Esophagus (tissue), 2 donors: Measurements from ENCODE around the gene IGFALS. TPM values are rescaled to one million over a fixed set of nuclear protein-coding genes. Genes with fewer than 3 reads are reported as not detected.

ENCODE experiments used
- H3K27ac ChIP-seq, 2 donors: one replicate each; pipeline ENCODE4 v1.5.1; 2013; ENCODE audit warnings: low read depth in 2 of 2, mild to moderate bottlenecking in 2 of 2, inconsistent platforms in 1 of 2, low read length in 1 of 2, moderate library complexity in 1 of 2
- H3K27me3 ChIP-seq, 2 donors: one replicate each; pipeline ENCODE4 v1.6.1; 2013; ENCODE audit warnings: low read length in 2 of 2, control low read depth in 1 of 2, mild to moderate bottlenecking in 1 of 2; ENCODE audit not compliant: insufficient read depth in 2 of 2, control insufficient read depth in 1 of 2
- H3K36me3 ChIP-seq, 2 donors: one replicate each; pipeline ENCODE4 v1.6.1; 2013; ENCODE audit warnings: low read length in 1 of 2; ENCODE audit not compliant: control insufficient read depth in 2 of 2, insufficient read depth in 2 of 2
- H3K4me1 ChIP-seq, 2 donors: one replicate each; pipeline ENCODE4 v1.6.1; 2013; ENCODE audit warnings: low read length in 1 of 2; ENCODE audit not compliant: control insufficient read depth in 2 of 2, insufficient read depth in 2 of 2
- H3K4me3 ChIP-seq, 2 donors: one replicate each; pipeline ENCODE4 v1.5.1; 2013; ENCODE audit warnings: low read length in 2 of 2, mild to moderate bottlenecking in 2 of 2, low read depth in 1 of 2, moderate library complexity in 1 of 2
- H3K9me3 ChIP-seq, 2 donors: one replicate each; pipeline ENCODE4 v1.6.1; 2013; ENCODE audit warnings: mild to moderate bottlenecking in 2 of 2, low read depth in 1 of 2, low read length in 1 of 2, moderate library complexity in 1 of 2; ENCODE audit not compliant: control insufficient read depth in 2 of 2, insufficient read depth in 1 of 2
- WGBS, 2 donors: extraction: QIAGEN DNeasy Blood & Tissue Kit; methylation state at CpG; one replicate each; pipeline ENCODE4 v1.1.7; 2013; 5-methylcytosine and 5-hydroxymethylcytosine counted together
- polyA plus RNA-seq, 2 donors: library from polyadenylated mRNA; stranded (reverse); fragments of 200-250 nt; gene quantifications; one replicate each; pipeline ENCODE4 v1.2.3, GENCODE V29; 2013
- donor health status: healthy with polysubstance abuse.
- donor health status: Bipolar disorder and iron deficiency.

Gene IGFALS
- polyA plus RNA-seq, 2 donors, result 0.01 to 0.14 TPM

DNA sequence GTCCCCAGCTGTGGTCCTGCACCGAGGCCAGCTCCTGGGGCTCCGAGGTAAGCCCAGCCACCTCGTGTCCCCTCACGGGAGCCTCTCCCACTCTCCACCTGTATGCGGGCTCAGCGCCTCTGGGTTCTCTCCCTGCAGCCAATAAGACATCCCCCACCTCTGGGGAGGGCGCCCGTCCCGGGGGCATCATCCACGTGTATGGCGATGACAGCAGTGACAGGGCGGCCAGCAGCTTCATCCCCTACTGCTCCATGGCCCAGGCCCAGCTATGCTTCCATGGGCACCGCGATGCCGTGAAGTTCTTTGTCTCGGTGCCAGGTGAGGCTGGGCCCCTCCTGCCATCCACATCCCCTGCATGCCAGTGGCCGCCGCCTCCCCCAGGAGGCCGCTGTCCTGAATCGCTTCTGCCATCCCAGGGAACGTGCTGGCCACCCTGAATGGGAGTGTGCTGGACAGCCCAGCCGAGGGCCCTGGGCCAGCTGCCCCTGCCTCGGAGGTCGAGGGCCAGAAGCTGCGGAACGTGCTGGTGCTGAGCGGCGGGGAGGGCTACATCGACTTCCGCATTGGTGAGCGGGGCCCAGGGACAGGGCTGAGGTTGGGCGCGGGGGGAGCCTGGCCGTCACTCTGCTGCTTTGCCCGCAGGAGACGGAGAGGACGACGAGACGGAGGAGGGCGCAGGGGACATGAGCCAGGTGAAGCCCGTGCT, 25.3 kb downstream of the IGFALS start:
- H3K9me3 ChIP-seq, result no peaks in the 10 kb centered on the region

GRCh38 chr16:1767116-1767994, 26.1 kb downstream of the IGFALS start:
- H3K9me3 ChIP-seq, result no peaks in the 10 kb centered on the region
- WGBS, 2 donors, result 89 to 90% methylated on average over 42 of the region's 42 CpGs
- peaks cover 0 to 20% of the 10 kb centered on the region in 2 donors for H3K4me1 ChIP-seq
- no peak overlapping the region for H3K4me3 ChIP-seq
- peaks cover 7 to 60% of the 10 kb centered on the region in 2 donors for H3K36me3 ChIP-seq
- H3K27me3 ChIP-seq, result no peaks in the 10 kb centered on the region
- H3K27ac ChIP-seq, result no peak overlapping the region

More for the DNA sequence above, 25.3 kb downstream of the IGFALS start:
- Histone ChIP-seq H3K4me1 (peaks cover 0 to 20% of the 10 kb centered on the region in 2 donors), H3K4me3 (no peak overlapping the region), H3K27ac (no peak overlapping the region), H3K36me3 (peaks cover 7 to 52% of the 10 kb centered on the region in 2 donors), H3K27me3 (no peaks in the 10 kb centered on the region)
- WGBS, 2 donors, result 85 to 88% methylated on average over 41 of the region's 41 CpGs

- 60 to 62% methylated on average over 18 of the region's 18 CpGs for WGBS, 2 donors
- peaks cover 7 to 62% of the 10 kb centered on the region in 2 donors for H3K36me3 ChIP-seq
Observed at GRCh38 chr16:1766701-1767100, 26.8 kb downstream of the IGFALS start.

DNA sequence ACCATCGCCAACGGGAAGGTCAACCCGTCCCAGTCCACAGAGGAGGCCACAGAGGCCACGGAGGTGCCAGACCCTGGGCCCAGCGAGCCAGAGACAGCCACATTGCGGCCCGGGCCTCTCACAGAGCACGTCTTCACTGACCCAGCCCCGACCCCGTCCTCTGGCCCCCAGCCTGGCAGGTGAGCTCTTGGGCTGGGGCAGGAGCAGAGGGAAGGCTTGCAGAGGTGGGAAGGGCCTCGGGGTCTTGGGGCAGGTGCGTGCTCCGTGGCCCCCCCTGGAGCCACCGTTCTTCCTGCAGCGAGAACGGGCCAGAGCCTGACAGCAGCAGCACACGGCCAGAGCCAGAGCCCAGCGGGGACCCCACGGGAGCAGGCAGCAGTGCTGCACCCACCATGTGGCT, 27.3 kb downstream of the IGFALS start:
- no peaks in the 10 kb centered on the region for H3K27me3 ChIP-seq
- no peak overlapping the region for H3K4me3 ChIP-seq
- WGBS, 2 donors, result 78 to 81% methylated on average over 19 of the region's 19 CpGs
- H3K4me1 ChIP-seq, result peaks cover 0 to 14% of the 10 kb centered on the region in 2 donors
- peaks cover 7 to 62% of the 10 kb centered on the region in 2 donors for H3K36me3 ChIP-seq
- no peak overlapping the region for H3K27ac ChIP-seq
- H3K9me3 ChIP-seq, result peaks cover 0 to 1% of the 10 kb centered on the region in 2 donors

More at GRCh38 chr16:1766701-1767100, 26.8 kb downstream of the IGFALS start:
- no peaks in the 10 kb centered on the region for H3K27me3 ChIP-seq
- H3K4me1 ChIP-seq, result peaks cover 0 to 14% of the 10 kb centered on the region in 2 donors
- H3K27ac ChIP-seq, result no peak overlapping the region
- H3K9me3 ChIP-seq, result peaks cover 0 to 1% of the 10 kb centered on the region in 2 donors
- no peak overlapping the region for H3K4me3 ChIP-seq

- peaks cover 0 to 14% of the 10 kb centered on the region in 2 donors for H3K4me1 ChIP-seq
- H3K9me3 ChIP-seq, result peaks cover 0 to 1% of the 10 kb centered on the region in 2 donors
- H3K4me3 ChIP-seq, result no peak overlapping the region
- WGBS, 2 donors, result 88 to 89% methylated on average over 16 to 22 of the region's 22 CpGs
- no peak overlapping the region for H3K27ac ChIP-seq
- no peaks in the 10 kb centered on the region for H3K27me3 ChIP-seq
- peaks cover 7 to 66% of the 10 kb centered on the region in 2 donors for H3K36me3 ChIP-seq
Observed at GRCh38 chr16:1765826-1766225, 27.7 kb downstream of the IGFALS start.

DNA sequence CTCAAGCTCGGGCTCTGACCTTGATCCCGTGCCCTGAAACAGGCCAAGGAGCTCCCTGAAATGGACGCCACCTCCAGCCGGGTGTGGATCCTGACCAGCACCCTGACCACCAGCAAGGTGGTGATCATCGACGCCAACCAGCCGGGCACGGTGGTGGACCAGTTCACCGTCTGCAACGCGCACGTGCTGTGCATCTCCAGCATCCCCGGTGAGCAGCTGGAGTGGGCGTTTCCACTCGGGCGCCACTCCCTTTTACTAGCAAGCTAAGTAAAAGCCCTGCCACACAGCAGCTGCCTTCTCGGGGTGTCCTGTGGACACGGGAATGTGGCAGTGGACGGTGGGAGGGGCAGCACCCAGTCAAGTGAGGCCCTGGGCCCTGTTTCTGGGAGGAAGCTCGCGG, 28.5 kb downstream of the IGFALS start:
- WGBS, 2 donors, result 87 to 92% methylated on average over 21 of the region's 21 CpGs
- H3K27ac ChIP-seq, result no peak overlapping the region
- H3K36me3 ChIP-seq, result peaks cover 7 to 72% of the 10 kb centered on the region in 2 donors
- peaks cover 0 to 1% of the 10 kb centered on the region in 2 donors for H3K9me3 ChIP-seq
- H3K4me3 ChIP-seq, result no peak overlapping the region
- peaks cover 0 to 10% of the 10 kb centered on the region in 2 donors for H3K4me1 ChIP-seq
- no peaks in the 10 kb centered on the region for H3K27me3 ChIP-seq

GRCh38 chr16:1763521-1764511, 29.7 kb downstream of the IGFALS start:
- peaks cover 0 to 10% of the 10 kb centered on the region in 2 donors for H3K4me1 ChIP-seq
- H3K36me3 ChIP-seq, result peaks cover 5 to 72% of the 10 kb centered on the region in 2 donors
- peaks cover 0 to 1% of the 10 kb centered on the region in 2 donors for H3K9me3 ChIP-seq
- no peak overlapping the region for H3K27ac ChIP-seq
- 60 to 73% methylated on average over 73 to 81 of the region's 81 CpGs for WGBS, 2 donors
- no peak overlapping the region for H3K4me3 ChIP-seq
- H3K27me3 ChIP-seq, result no peaks in the 10 kb centered on the region

- 85 to 89% methylated on average over 24 of the region's 24 CpGs for WGBS, 2 donors
- Histone ChIP-seq H3K9me3 (peaks cover 0 to 1% of the 10 kb centered on the region in 2 donors), H3K4me1 (peaks cover 0 to 10% of the 10 kb centered on the region in 2 donors), H3K36me3 (peaks cover 0 to 67% of the 10 kb centered on the region in 2 donors), H3K27me3 (no peaks in the 10 kb centered on the region), H3K27ac (no peak overlapping the region), H3K4me3 (no peak overlapping the region)
Observed at GRCh38 chr16:1762879-1763520, 30.5 kb downstream of the IGFALS start.
